HG03139 (cell line): Measurements from ENCODE around the gene ITPR3.

Experiments
- ATAC-seq: cut with Tn5 transposase; IDR thresholded peaks from one replicate; pipeline ENCODE4 v1.9.1; 2021; ENCODE audit not compliant: unreplicated experiment

ITPR3 gene

DNA sequence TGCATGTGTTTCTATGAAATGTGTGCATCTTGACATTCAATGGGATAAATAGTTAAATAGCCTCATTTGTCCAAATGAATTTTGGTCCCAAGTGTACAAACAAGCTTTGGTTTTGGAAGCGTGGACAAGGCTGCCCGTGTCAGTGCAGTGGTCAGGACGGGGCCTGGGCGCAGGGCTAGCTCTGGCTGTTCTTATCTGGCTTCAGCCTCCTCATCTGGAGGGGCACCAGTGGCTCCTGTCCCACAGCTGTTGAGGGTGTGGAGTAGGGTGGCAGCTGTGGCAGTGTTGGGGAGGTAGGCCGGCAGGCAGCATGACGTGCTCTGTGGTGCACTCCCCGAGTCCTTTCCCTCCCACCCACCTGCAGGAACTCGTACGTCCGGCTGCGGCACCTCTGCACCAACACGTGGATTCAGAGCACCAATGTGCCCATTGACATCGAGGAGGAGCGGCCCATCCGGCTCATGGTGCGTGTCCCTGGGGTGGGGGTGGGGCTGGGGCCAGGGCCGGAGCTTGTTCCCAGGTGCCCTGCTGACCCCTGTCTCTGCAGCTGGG, 43.5 kb downstream of the ITPR3 start:
- no peak for ATAC-seq

DNA sequence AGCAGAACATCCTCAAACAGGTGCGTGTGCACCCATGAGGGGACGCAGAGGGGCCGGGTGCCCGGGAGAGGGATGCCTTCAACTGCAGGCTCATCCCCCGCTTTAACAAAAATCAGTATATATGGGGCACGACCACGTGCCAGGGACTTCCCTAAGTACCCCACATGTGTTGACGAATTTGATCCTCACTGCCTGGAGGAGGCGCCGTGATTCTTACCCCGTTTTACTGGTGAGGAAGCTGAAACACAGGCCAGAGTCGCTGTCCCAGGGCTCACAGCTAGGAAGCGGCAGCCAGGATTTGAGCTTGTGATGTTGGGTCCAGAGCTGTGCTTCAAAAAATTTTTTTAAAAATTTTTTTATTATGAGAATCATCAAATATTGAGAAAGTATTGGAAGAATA, 44.8 kb downstream of the ITPR3 start:
- no peak for ATAC-seq

DNA sequence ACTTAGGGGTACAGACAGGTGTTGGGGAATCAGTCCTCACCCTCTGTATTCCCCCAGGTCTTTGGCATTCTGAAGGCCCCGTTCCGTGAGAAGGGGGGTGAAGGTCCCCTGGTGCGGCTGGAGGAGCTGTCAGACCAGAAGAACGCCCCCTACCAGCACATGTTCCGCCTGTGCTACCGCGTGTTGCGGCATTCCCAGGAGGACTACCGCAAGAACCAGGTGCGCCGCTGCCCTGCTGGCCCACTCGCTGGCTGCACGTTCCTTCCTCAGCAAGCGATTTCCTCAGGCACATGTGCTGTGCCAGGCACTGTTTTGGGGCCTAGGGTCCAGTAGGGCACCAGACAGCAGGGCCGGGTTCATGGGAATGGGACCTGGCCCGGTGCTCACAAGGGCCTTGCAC, 46.0 kb downstream of the ITPR3 start:
- ATAC-seq = no peak

DNA sequence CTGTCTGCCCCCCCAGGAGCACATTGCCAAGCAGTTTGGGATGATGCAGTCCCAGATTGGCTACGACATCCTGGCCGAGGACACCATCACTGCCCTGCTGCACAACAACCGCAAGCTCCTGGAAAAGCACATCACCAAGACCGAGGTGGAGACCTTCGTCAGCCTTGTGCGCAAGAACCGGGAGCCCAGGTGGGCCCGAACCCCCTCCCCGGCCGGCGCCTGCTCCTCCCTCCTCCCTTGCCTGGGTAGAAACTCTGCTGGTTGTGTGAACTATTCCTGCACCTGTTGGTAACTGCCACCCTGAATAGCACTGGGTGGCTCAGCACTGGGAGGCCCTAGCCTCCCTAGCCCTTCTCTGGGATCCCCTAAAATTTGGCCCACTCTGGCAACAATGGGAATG, 46.7 kb downstream of the ITPR3 start:
- ATAC-seq = no peak

DNA sequence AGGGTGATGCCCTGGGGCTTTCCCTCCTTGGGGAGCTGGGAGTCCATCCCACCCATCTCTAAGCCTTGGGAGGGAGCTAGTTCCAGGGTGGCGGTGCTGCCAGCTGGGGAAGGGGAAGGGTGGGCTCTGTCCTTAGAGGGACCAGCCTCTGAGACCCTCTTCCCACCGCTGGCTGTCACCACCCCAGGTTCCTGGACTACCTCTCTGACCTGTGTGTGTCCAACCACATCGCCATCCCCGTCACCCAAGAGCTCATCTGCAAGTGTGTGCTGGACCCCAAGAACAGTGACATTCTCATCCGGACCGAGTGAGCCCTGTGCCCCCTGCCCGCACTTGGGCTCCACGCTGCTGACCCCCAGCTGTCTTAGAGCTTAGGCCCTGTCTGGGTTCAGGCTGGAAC, 47.2 kb downstream of the ITPR3 start:
- ATAC-seq = no peak

DNA sequence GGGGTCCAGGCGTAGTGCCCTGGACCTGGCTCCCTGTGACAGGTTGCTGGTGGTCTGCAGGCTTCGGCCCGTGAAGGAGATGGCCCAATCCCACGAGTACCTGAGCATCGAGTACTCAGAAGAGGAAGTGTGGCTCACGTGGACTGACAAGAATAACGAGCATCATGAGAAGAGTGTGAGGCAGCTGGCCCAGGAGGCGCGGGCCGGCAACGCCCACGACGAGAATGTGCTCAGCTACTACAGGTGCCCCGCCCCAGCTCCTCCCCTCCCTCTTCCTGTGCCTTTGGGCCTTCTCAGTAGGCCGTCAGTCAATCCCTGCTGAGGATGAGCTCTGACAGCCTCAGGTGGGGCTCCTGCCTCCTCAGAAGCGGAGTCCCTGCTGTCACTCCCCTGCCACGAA, 47.8 kb downstream of the ITPR3 start:
- no peak for ATAC-seq

DNA sequence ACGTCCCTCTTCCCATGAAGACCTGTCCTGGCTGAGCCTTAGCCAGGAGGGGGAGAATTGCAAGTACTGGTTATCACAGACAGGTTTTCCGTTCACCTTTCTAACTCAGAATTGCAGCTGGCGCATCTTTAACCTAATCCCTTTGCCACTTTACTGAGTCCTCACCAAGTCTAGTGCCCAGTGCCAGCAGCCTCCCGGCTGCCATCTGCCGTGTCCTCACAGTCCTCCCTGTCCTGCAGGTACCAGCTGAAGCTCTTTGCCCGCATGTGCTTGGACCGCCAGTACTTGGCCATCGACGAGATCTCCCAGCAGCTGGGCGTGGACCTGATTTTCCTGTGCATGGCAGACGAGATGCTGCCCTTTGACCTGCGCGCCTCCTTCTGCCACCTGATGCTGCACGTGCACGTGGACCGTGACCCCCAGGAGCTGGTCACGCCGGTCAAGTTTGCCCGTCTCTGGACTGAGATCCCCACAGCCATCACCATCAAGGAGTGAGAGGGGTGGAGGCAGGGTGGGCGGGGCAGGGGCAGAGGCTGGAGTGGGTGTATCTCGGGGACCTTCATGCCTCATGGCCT, 49.1 kb downstream of the ITPR3 start:
- no peak for ATAC-seq

DNA sequence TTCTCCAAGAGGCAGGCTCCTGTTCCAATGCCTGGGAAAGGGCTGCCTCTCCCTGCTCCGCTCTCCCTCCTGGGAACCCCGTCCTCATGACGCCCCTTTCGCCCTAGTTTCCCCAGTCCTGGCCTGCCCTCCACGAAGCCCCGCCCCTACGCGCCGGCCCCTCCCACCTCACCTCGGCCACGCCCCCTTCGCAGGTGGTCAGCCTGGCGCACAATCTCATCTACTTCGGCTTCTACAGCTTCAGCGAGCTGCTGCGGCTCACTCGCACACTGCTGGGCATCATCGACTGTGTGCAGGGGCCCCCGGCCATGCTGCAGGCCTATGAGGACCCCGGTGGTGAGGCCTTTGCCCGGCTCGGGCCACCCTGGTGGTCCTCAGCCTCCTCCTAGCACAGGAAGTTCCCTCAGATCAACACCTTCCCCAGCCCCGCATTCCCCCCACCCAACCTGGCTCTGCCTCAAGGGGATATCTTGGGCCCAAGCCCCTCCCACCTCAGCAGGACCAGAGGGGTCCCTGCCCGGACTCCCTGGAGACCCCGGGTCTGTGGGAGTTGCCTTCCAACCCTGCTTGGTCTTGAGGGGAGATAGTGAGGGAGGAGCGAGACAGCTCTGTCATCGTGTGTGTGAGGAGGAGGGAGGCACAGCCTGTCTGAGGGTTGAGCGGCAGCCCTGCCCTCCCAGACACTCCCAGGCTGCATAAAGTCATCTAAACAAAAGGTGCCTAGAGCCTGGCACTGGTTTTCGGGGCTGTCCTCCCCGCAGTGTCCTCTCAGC, 50.0 kb downstream of the ITPR3 start:
- no peak for ATAC-seq

DNA sequence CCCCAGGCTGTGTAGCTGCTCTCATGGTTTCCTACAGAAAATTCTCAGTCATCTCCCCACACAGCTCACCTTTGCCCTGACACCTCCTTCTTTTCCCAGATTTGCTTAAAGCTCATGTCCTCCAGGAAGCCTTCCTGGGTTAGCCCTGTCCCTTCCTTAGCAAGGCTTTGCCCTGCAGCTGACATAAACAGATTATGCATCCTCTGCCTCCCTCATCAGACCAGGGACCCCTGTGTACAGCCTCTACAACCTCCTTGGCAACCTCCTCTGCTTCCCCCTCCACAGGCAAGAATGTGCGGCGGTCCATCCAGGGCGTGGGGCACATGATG, 50.6 kb downstream of the ITPR3 start:
- ATAC-seq = no peak

DNA sequence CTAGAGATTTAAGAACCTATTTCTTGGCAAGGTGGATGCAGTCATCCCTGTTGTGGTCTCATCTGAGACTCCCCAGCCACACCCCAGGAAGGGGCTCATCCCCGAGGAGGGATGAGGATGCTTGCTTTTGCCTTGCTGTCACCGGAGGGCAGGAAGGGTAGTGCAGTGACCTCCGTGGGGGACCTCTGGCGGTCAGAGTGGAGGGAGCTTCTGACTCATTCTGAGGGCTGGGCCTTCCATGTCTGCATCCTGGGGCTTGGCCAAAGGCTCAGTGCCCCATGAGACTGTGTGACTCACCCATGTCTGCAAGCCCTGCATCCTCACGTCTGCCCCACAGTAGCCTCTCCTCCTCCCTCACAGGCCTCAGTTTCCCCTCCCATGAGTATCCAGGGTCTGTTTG, 51.7 kb downstream of the ITPR3 start:
- no peak for ATAC-seq

DNA sequence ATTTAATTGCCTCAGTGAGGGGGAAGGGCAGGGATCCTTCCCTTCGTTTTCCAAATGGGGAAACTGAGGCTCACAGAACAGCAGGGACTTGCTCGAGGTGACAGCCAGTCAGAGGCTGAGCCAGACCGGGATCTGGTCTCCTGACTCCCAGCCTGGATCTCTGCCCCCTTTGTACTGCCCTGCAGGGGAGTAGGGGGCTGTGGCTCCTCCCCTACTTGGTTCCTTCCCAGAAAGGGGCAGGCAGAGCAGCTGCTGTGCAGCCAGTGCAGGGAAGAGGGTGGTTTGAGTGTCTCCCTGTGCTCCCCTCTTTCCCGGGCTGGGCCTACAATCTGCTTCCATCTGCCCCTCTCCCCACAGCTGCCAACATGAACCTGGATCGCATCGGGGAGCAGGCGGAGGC, 52.7 kb downstream of the ITPR3 start:
- no peak for ATAC-seq

DNA sequence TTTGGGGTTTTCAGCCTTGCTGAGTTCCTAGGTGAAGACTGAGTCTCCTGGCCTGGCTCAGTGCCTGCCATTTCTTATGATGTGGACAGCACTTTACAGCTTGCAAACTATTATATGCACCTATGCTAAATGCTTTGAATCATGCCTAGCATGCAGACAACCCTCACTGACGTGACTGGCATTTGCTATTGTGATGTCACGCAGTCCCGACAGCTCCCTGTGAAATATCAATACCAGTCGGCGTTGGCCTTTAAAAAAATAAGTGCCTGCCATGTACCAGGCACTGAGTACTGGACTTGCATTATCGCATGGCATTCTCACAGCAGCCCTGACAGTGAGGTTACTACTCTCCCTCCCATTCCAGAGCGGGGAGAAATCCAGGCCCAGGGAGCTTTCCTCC, 54.8 kb downstream of the ITPR3 start:
- no peak for ATAC-seq

DNA sequence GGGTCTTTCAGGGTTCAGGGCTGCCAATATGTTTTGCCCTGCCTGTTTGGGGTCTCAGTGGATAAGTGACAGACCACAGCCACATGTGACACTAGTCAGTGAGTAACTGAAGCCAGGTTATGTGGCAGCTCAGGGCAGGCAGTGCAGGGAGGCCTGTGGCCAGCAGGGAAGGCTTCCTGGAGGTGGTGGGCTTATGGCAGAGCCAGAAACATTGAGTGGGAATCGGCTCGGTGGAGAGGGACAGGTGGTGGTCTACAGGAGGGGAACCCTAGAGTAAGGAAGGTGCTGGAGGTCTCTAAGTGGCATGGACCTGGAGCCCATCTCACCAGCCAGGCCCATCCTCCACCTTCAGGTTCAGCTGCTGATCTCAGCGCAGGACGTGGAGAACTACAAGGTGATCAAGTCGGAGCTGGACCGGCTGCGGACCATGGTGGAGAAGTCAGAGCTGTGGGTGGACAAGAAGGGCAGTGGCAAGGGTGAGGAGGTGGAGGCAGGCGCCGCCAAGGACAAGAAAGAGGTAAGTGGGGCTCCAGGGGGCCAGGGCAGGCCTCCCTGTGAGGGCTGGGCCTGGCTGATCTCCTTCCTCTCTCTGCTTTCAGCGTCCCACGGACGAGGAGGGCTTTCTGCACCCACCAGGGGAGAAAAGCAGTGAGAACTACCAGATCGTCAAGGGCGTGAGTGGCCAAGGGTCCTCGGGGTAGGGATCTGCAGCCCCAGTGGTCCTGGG, 55.5 kb downstream of the ITPR3 start:
- no peak for ATAC-seq

DNA sequence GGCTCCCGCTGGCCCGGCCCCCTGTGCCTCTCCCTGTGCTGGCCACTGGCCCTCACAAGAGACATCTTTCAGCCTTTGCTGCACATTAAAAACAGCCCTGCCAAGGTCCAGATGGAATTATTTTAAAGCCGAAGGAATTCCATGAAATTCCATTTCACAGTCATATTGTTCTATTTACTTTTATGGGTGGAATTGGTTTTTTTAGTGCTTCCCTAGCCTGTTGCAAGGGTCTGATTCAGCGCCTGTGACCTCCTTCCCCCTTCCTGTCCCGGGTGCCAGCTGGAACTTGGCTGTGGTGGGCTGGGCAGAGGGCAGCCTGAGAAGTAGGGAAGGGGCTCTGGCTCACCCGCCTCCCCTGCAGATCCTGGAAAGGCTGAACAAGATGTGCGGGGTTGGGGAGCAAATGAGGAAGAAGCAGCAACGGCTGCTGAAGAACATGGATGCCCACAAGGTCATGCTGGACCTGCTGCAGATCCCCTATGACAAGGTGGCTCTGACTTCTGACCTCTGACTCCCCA, 56.1 kb downstream of the ITPR3 start:
- ATAC-seq = no peak

DNA sequence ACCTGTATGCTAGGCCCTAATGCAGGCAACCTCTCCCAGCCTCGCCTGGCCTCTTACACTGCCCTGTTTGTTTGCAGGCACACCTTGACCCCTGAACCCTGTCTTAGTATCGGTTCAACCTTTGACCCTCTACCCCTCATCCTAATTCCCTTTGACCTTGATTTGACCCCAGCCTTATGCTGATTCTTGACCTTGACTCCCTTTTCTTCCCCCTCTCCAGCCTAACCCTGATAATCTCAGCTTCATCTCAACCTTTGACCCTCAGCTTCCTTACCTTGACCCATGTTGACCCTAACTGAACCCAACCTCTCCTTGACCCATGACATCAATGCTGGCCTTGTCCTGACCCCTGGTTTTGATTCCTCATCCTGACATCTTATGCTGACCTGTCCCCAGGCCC, 56.6 kb downstream of the ITPR3 start:
- ATAC-seq = no peak

DNA sequence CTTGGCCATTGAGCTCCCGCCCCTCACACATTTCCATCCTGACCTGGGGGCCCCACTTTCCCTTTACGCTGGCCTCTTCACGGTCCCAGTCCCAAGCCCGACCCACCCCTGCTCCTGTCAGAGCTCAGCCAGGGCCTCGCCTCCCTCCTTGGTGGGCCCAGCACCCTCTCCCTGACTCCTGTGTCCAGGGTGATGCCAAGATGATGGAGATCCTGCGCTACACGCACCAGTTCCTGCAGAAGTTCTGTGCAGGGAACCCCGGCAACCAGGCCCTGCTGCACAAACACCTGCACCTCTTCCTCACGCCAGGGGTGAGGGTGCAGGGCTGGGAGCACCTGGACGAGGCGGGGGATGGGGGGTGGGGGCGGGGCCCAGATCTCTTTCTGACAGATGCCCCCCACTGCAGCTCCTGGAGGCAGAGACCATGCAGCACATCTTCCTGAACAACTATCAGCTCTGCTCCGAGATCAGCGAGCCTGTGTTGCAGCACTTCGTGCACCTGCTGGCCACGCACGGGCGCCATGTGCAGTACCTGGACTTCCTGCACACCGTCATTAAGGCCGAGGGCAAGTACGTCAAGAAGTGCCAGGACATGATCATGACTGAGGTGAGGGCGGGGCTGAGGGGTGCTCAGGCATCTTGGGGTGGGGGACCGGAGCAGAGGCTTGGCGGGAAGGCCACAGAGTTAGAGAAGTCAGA, 57.3 kb downstream of the ITPR3 start:
- ATAC-seq = no peak

DNA sequence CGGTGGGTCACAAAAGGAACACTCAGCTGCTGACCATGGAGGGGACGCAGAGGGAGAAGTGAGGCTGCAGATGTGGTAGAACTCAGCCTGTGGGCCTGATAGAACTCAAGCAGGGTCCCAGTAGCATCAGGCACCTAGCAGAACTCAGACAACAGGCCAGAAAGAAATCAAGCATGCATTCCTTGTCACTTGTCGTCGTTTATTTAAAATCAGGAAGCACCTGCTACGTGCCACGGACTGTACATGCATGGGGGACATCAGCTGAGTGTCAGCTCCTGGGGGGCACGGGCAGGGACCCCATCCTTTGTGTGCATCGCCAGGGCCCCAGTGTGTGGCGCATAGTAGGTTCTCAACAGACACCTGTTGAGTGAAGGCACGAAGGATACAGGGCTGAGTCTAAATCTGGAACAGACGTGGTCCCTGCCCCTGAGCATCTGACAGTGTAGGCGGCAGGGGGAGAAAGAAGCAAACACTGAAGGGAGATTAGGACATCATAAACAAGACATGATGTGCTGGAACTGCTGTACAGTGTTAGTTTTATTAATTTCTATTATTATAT, 57.9 kb downstream of the ITPR3 start:
- no peak for ATAC-seq

DNA sequence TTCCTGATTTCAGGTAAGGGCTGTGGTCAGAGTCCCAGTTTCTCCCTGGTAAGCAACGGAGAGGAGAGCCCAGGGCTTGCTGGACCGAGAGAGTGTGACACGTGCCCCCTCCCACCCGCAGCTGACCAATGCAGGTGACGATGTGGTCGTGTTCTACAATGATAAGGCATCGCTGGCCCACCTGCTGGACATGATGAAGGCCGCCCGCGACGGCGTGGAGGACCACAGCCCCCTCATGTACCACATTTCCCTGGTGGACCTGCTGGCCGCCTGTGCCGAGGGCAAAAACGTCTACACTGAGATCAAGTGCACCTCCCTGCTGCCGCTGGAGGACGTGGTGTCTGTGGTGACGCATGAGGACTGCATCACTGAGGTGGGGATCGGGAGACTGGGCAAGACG, 58.6 kb downstream of the ITPR3 start:
- ATAC-seq = no peak

DNA sequence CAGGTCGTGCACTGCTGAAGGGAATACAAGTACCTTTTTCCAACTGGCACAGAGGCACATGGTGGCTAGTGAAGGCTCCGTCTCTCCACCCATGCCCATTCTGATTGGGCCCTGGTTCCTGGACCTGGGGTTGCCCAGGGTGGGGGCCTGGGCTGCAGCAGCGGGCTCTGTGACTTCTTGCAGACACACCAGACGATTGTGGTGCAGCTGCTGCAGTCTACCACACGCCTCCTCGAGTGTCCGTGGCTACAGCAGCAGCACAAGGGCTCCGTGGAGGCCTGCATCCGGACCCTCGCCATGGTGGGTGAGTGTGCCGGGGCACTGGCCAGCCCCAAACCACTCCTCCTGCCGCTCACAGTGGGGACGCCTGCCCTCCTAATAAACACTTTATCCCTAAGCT, 61.2 kb downstream of the ITPR3 start:
- no peak for ATAC-seq

DNA sequence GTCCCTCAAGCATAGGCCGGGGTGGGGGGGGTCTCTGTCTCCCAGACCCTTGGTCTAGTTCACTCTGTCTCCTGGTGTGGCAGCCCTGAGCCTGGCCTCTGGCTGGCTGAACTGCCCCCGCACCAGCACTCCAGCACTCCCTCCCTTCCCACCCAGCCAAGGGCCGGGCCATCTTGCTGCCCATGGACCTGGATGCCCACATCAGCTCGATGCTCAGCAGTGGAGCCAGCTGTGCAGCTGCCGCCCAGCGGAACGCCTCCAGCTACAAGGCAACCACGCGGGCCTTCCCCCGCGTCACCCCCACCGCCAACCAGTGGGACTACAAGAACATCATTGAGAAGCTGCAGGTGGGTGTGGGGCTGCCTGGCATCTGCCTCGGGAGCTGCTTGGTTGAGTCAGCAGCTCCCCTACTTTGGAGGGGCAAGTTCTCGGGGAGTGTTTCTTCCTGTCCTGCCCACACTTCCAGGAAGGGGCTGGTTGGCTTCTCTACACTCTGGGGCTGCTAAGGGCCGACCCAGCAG, 62.0 kb downstream of the ITPR3 start:
- no peak for ATAC-seq
